Tibial nerve (tissue), 4 donors: ENCODE measurements around the gene NFIB. TPM values are rescaled to one million over a fixed set of nuclear protein-coding genes. Genes with fewer than 3 reads are reported as not detected.

Experiments used
- DNase-seq, 2 donors: peaks; one replicate each; pipeline ENCODE4 v3.0.0-alpha.2; 2019; ENCODE audit warnings: low spot score in 2 of 2
- H3K27ac ChIP-seq, 4 donors: fragments of 200-600 bp; sonication (generic) in 3 of 4; one replicate each; pipeline ENCODE4 v1.5.1; 2017 to 2019; ENCODE audit warnings: mild to moderate bottlenecking in 1 of 4
- H3K27me3 ChIP-seq, 2 donors: fragments of 200-600 bp; sonication (generic) in 1 of 2; one replicate each; pipeline versions ENCODE4 v1.5.1 to v1.6.0; 2017 to 2019
- H3K36me3 ChIP-seq, 3 donors: fragments of 200-600 bp; sonication (generic); one replicate each; pipeline ENCODE4 v1.5.1; 2018 to 2019
- H3K4me1 ChIP-seq, 4 donors: fragments of 200-600 bp; sonication (generic) in 3 of 4; one replicate each; pipeline ENCODE4 v1.5.1; 2017 to 2019
- H3K4me3 ChIP-seq, 4 donors: fragments of 200-600 bp; sonication (generic) in 3 of 4; one replicate each; pipeline ENCODE4 v1.5.1; 2017 to 2019; ENCODE audit warnings: mild to moderate bottlenecking in 1 of 4, moderate library complexity in 1 of 4
- H3K9me3 ChIP-seq, 4 donors: fragments of 200-600 bp; sonication (generic) in 3 of 4; one replicate each; pipeline ENCODE4 v1.5.1; 2017 to 2019
- CTCF ChIP-seq, 5 experiments: fragments of 200-600 bp in 3 of 5; fragments of 450-650 bp in 2 of 5; sonication (generic) in 3 of 5; IDR thresholded peaks; one replicate each; pipeline ENCODE4 v1.5.1; 2016 to 2019; ENCODE audit warnings: antibody characterized with exemption in 5 of 5, mild to moderate bottlenecking in 3 of 5, moderate library complexity in 2 of 5
- EP300 ChIP-seq, 2 donors: sonication (generic); formaldehyde crosslinking; IDR thresholded peaks; one replicate each; pipeline ENCODE4 v1.6.1; 2017; ENCODE audit warnings: antibody characterized with exemption in 2 of 2, mild to moderate bottlenecking in 1 of 2
- POLR2A ChIP-seq, 2 donors: fragments of 450-650 bp; IDR thresholded peaks; one replicate each; pipeline ENCODE4 v1.6.1; 2017; ENCODE audit warnings: antibody characterized with exemption in 2 of 2, mild to moderate bottlenecking in 2 of 2, moderate library complexity in 2 of 2
- WGBS, 2 donors: methylation state at CpG; one replicate each; pipeline ENCODE4 v1.1.5; 2018; 5-methylcytosine and 5-hydroxymethylcytosine counted together
- total RNA-seq, 4 donors: library from RNA; depleted of rRNA; stranded (reverse); fragments of >200 nt; gene quantifications; one replicate each; pipeline ENCODE4 v1.1.0, GENCODE V29; 2016

The NFIB gene
- total RNA-seq, 4 donors from 2014 or later, result 52.1 to 125 (median 78.1) TPM

GRCh38 chr9:14350349-14350728, 36.4 kb upstream of the NFIB start:
- Histone ChIP-seq H3K27ac (peak overlapping the region; percentile 14 to 83 (median 56)), H3K9me3 (no peaks in the 10 kb centered on the region), H3K4me1 (peaks cover 0 to 66% (median 18%) of the 10 kb centered on the region in 4 donors), H3K27me3 (peaks cover 0 to 47% of the 10 kb centered on the region in 2 donors), H3K36me3 (no peaks in the 10 kb centered on the region), H3K4me3 (peak overlapping the region in 2 of 4 donors; percentile 53 to 61)
- no peak for TF ChIP-seq CTCF (IDR thresholded peaks at IDR 0.05)
- no peak for TF ChIP-seq EP300 (IDR thresholded peaks at IDR 0.05)
- TF ChIP-seq POLR2A (IDR thresholded peaks at IDR 0.05), result no peak
- DNase-seq, result no peak
- WGBS, 2 donors, result 68 to 76% methylated on average over 10 of the region's 10 CpGs

DNA sequence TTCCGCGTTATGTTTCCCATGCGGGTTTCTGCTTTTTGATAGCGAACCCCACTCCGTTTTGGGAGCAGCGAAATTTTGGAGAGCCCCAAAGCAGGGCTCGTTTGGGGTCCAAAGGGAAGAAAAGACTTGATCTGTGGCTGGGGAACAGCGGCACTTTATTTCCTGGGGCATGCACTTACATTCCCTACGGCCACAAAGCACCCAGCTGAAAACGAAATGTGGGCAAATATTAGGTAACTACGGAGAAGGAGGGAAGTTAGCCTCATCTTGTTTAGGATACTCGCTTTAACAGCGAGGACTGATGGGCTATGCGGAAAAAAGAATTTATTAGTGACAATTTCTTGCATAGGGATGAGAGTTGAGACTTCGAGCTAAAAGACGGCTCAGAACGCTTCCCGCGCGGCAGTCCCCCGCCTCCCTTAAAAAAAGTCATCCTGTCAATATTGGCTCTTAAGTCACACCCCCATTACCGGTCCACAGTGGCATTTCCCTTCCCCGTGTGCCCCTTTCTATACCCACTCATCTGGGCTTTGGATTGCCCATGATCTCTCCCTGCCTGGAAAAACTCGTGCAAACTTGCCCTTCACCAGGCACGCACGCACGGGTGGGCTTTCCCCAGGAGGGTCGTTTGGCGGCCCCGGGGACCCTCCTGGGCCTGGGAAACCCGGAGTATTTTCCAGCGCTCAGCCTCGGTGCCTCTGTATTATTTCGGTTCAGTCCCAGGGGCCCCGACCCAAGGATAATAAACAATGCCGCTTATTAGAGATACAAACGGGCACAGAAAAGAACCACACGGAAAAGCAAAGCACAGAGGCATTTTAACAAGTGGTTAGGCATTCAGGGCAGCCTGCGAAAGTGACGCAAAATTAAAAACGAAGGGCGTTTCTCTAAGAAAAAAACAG, 35.8 kb upstream of the NFIB start:
- Histone ChIP-seq H3K27me3 (peaks cover 0 to 53% of the 10 kb centered on the region in 2 donors), H3K4me1 (peaks cover 0 to 73% (median 18%) of the 10 kb centered on the region in 4 donors), H3K36me3 (no peaks in the 10 kb centered on the region), H3K9me3 (no peaks in the 10 kb centered on the region), H3K4me3 (peak overlapping the region; percentile 31 to 61 (median 46)), H3K27ac (peak overlapping the region; percentile 58 to 83 (median 69))
- TF ChIP-seq POLR2A (IDR thresholded peaks at IDR 0.05) (no peak), EP300 (IDR thresholded peaks at IDR 0.05) (no peak), CTCF (IDR thresholded peaks at IDR 0.05) (no peak)
- no peak for DNase-seq
- 29 to 34% methylated on average over 42 of the region's 42 CpGs for WGBS, 2 donors

- peaks cover 0 to 75% (median 18%) of the 10 kb centered on the region in 4 donors for H3K4me1 ChIP-seq
- peak overlapping the region; percentile 58 to 83 (median 69) for H3K27ac ChIP-seq
- 17 to 21% methylated on average over 15 of the region's 15 CpGs for whole genome bisulfite sequencing, 2 donors
- H3K4me3 ChIP-seq, result peak overlapping the region; percentile 31 to 61 (median 46)
- DNase-seq, result no peak
- no peak for TF ChIP-seq EP300 (IDR thresholded peaks at IDR 0.05)
- H3K9me3 ChIP-seq, result no peaks in the 10 kb centered on the region
- peaks cover 0 to 58% of the 10 kb centered on the region in 2 donors for H3K27me3 ChIP-seq
- no peaks in the 10 kb centered on the region for H3K36me3 ChIP-seq
Observed at GRCh38 chr9:14349146-14349446, 35.2 kb upstream of the NFIB start.

- Histone ChIP-seq H3K27ac (peak overlapping the region; percentile 58 to 83 (median 69)), H3K9me3 (no peaks in the 10 kb centered on the region), H3K4me1 (peaks cover 0 to 75% (median 18%) of the 10 kb centered on the region in 4 donors), H3K27me3 (peaks cover 0 to 61% of the 10 kb centered on the region in 2 donors), H3K36me3 (no peaks in the 10 kb centered on the region), H3K4me3 (peak overlapping the region; percentile 31 to 61 (median 46))
- no peak for DNase-seq
- WGBS, 2 donors, result 7 to 13% methylated on average over 33 to 41 of the region's 43 CpGs
- no peak for TF ChIP-seq EP300 (IDR thresholded peaks at IDR 0.05)
Observed at GRCh38 chr9:14348373-14349145, 34.6 kb upstream of the NFIB start.

- H3K27ac ChIP-seq, result peak overlapping the region; percentile 58 to 83 (median 69)
- DNase-seq, result no peak
- H3K27me3 ChIP-seq, result peaks cover 0 to 61% of the 10 kb centered on the region in 2 donors
- H3K4me1 ChIP-seq, result peaks cover 0 to 75% (median 18%) of the 10 kb centered on the region in 4 donors
- H3K9me3 ChIP-seq, result no peaks in the 10 kb centered on the region
- H3K36me3 ChIP-seq, result no peaks in the 10 kb centered on the region
- TF ChIP-seq EP300 (IDR thresholded peaks at IDR 0.05) (peak in 1 of 2 donors; percentile 12), CTCF (IDR thresholded peaks at IDR 0.05) (peak in 2 of 5 experiments; percentile 1 to 8), POLR2A (IDR thresholded peaks at IDR 0.05) (no peak)
- WGBS, 2 donors, result 2 to 4% methylated on average over 10 of the region's 10 CpGs
- H3K4me3 ChIP-seq, result peak overlapping the region; percentile 31 to 61 (median 46)
Observed at GRCh38 chr9:14348123-14348372, 34.1 kb upstream of the NFIB start.
